HEK293T (cell line): ENCODE data around the gene BMPER.

ENCODE experiments used
- CTCF ChIA-PET: fragments of 350-600 bp; formaldehyde crosslinking; extraction: SDS; loops from one replicate; lab custom pipeline; 2021; ENCODE audit warnings: antibody characterized with exemption, inconsistent platforms; lab: Yijun Ruan, JAX
- POLR2A ChIA-PET: fragments of 350-600 bp; formaldehyde crosslinking; extraction: SDS; loops from one replicate; lab custom pipeline; 2020; ENCODE audit warnings: antibody characterized with exemption, inconsistent platforms; lab: Yijun Ruan, JAX
- DNase-seq: peaks from one replicate; pipeline ENCODE4 v3.0.0; 2012; ENCODE audit warnings: mixed read lengths; ENCODE audit errors: extremely low spot score
- ARNT ChIP-seq: fragments of 450-650 bp; IDR thresholded peaks from 2 replicates; pipeline ENCODE4 v1.6.1; 2017; ENCODE audit warnings: mild to moderate bottlenecking
- BHLHE40 ChIP-seq: fragments of 450-650 bp; IDR thresholded peaks from 2 replicates; pipeline ENCODE4 v1.6.1; 2016; ENCODE audit warnings: mild to moderate bottlenecking, moderate library complexity, borderline replicate concordance
- CTBP1 ChIP-seq: fragments of 450-650 bp; IDR thresholded peaks from 2 replicates; pipeline ENCODE4 v1.6.1; 2016; ENCODE audit warnings: borderline replicate concordance
- ELF4 ChIP-seq: fragments of 450-650 bp; IDR thresholded peaks from 2 replicates; pipeline ENCODE4 v1.6.1; 2017; ENCODE audit warnings: antibody characterized with exemption
- FOXA1 ChIP-seq: fragments of 450-650 bp; IDR thresholded peaks from 2 replicates; pipeline ENCODE4 v1.6.1; 2016; ENCODE audit warnings: mild to moderate bottlenecking
- FOXK2 ChIP-seq: fragments of 450-650 bp; IDR thresholded peaks from 2 replicates; pipeline ENCODE4 v1.6.1; 2016; ENCODE audit warnings: mild to moderate bottlenecking
- FOXM1 ChIP-seq: fragments of 450-650 bp; IDR thresholded peaks from 2 replicates; pipeline ENCODE4 v1.6.1; 2017; ENCODE audit warnings: mild to moderate bottlenecking, borderline replicate concordance
- HDGF ChIP-seq: fragments of 450-650 bp; IDR thresholded peaks from 2 replicates; pipeline ENCODE4 v1.6.1; 2017; ENCODE audit warnings: antibody characterized with exemption, borderline replicate concordance
- L3MBTL2 ChIP-seq: fragments of 450-650 bp; conservative IDR thresholded peaks from 2 replicates; pipeline ENCODE4 v1.6.1; 2016; ENCODE audit warnings: mild to moderate bottlenecking
- LEF1 ChIP-seq: fragments of 450-650 bp; IDR thresholded peaks from 2 replicates; pipeline ENCODE4 v1.6.1; 2017; ENCODE audit warnings: mild to moderate bottlenecking, borderline replicate concordance
- NFRKB ChIP-seq: fragments of 450-650 bp; IDR thresholded peaks from 2 replicates; pipeline ENCODE4 v1.6.1; 2016; ENCODE audit warnings: mild to moderate bottlenecking, moderate library complexity
- SP1 ChIP-seq: fragments of 450-650 bp; IDR thresholded peaks from 2 replicates; pipeline ENCODE4 v1.6.1; 2017
- SUZ12 ChIP-seq: fragments of 450-650 bp; IDR thresholded peaks from 2 replicates; pipeline ENCODE4 v1.6.1; 2016; ENCODE audit warnings: mild to moderate bottlenecking
- TARDBP ChIP-seq: fragments of 450-650 bp; IDR thresholded peaks from 2 replicates; pipeline ENCODE4 v1.6.1; 2016
- ZNF384 ChIP-seq: fragments of 450-650 bp; IDR thresholded peaks from 2 replicates; pipeline ENCODE4 v1.6.1; 2016
- TF ChIP-seq, protein P1 (sequence below): fragments of 450-650 bp; IDR thresholded peaks from 2 replicates; pipeline ENCODE4 v1.6.1; 2016

The BMPER gene

DNA sequence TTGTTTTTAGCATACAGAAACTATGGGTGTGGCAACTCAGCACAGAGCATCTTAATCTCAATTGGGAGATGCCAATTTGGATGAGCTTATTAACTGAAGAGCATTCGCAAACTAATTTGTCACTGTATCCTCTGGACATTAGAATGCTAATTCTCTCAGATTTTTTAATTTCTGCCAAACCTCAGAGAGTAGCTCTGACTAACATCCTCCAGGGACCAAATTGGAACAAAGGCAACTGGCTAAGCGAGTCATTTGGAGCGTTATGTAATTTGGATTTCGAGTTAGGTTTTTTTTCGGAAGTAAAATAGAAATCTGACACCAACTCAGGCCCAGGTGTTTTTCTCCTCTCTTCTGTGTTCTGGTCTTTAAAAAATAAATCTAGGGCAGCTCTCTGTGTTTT is 201.9 kb downstream of the BMPER start:
- ChIA-PET POLR2A (no interaction called here), CTCF (no interaction called here)
- DNase-seq = no peak
- TF ChIP-seq BHLHE40 (no peak), NFRKB (no peak)

DNA sequence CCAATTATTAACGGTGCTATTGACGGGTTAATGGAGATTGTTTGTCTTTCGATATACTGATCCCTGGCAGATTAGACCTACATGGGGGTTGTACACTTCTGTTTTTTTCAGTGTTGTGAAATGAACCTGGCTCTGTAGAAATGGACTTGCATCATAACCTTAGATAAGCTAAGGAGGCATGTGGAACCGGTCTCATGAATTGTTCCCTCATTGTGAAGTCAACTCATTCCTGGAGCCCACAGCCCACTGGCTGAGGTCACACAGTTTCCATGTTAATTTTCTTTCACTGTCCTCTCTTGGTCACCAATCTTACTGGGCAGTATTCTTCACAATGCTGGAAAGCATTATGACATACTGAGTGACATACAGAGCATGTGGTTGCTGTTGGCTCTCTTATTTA is 202.8 kb downstream of the BMPER start:
- TF ChIP-seq LEF1 = no peak
- no peak for TF ChIP-seq NFRKB
- no peak for TF ChIP-seq SUZ12
- TF ChIP-seq, protein P1, sequence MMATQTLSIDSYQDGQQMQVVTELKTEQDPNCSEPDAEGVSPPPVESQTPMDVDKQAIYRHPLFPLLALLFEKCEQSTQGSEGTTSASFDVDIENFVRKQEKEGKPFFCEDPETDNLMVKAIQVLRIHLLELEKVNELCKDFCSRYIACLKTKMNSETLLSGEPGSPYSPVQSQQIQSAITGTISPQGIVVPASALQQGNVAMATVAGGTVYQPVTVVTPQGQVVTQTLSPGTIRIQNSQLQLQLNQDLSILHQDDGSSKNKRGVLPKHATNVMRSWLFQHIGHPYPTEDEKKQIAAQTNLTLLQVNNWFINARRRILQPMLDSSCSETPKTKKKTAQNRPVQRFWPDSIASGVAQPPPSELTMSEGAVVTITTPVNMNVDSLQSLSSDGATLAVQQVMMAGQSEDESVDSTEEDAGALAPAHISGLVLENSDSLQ = no peak
- TF ChIP-seq HDGF = no peak
- no peak for TF ChIP-seq FOXM1
- no peak for TF ChIP-seq SP1
- TF ChIP-seq BHLHE40 = no peak
- TF ChIP-seq FOXA1 = no peak
- no peak for TF ChIP-seq ZNF384
- no peak for TF ChIP-seq ARNT
- TF ChIP-seq ELF4 = no peak
- no peak for TF ChIP-seq L3MBTL2
- no peak for DNase-seq
- POLR2A ChIA-PET = no interaction called here
- CTCF ChIA-PET = no interaction called here

DNA sequence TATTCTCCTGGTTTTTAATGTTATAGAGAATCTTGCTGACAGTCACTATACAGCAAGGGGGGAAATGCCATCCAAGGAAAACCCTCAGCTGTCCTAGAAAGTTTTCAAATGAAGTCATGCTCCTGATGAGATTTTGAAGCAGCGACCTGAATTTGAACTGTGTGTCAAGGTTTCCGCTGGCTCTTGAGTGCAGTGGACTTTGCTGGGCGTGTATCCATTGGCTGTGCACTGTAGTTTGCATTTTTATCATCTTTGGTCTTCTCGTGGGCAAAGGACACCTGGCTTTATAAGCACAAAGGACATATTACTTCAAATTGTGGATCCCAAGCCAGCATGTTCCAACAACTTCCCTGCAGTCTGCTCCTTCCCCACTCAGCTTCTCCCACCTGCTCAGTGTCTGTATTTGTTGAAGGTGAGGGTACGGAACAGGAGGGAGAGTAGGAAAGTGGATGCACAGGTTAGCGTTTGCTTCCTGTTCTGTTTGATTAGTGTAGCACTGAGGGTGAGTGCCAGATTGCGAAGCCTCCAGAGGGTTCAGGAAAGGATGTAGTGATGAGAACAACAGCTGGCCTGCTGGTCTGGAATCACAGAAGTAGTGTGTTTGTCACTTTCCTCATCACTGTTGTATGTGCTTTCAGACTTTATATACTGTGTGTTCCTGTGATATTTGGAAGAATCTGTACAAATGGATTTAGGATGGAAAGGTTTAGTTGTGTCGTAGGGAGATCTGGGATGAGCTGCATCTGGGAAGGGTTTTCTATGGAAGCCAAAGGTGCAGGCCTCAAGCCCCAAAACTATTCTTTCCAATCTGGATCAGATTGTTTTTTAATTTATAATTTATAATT is 204.8 kb downstream of the BMPER start:
- ChIA-PET POLR2A (no interaction called here), CTCF (interaction anchor here (1.0 kb wide), 1 partner anchor 128 kb away, joined by 3 read pairs; no protein-coding TSS in a partner anchor)
- DNase-seq = no peak
- no peak for TF ChIP-seq SP1
- no peak for TF ChIP-seq NFRKB
- TF ChIP-seq FOXA1 = no peak
- no peak for TF ChIP-seq ELF4
- TF ChIP-seq BHLHE40 = no peak
- no peak for TF ChIP-seq TARDBP
- no peak for TF ChIP-seq ZNF384
- no peak for TF ChIP-seq ARNT
- TF ChIP-seq CTBP1 = no peak
- no peak for TF ChIP-seq SUZ12
- TF ChIP-seq L3MBTL2 = no peak
- TF ChIP-seq FOXK2 = no peak
- TF ChIP-seq FOXM1 = no peak
- TF ChIP-seq, protein P1 = no peak

DNA sequence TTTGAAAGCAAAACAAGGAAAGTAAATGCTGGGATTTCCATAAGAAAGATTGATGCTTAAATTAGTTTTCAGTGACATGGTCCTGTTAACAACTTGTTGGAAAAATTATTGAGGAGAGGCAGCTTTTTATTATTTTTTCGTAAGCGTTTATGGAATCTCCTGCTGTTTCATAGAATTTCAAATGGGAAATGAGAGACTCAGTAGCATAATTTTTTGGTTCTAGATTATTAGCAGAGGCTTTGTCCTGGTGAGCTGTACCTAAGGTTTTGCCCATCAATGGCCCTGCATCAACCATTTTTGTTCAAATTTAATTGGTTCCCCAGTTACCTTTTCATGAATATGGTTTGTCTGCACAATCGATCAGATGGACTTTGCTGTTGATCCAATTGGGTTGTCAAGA is 205.7 kb downstream of the BMPER start:
- TF ChIP-seq, protein P1 = peak; percentile 37; the same call in 1 of the 2 replicates
- TF ChIP-seq CTBP1 = no peak
- no peak for DNase-seq
- ChIA-PET CTCF (no interaction called here), POLR2A (no interaction called here)

DNA sequence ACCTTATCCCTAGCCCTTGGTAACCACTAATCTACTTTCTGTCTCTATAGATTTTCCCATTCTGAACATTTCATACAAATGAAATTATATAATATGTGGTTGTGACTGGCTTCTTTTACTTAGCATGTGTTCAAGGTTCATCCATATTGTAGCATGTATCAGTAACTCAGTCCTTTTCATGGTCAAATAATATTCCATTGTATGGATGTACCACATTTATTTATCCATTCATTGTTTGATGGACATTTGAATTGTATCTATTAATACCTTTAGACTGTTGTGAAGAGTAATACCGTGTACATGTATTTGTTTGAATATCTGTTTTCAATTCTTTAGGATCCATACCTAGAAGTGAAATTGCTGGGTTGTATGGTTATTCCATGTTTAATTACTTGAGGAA is 210.2 kb downstream of the BMPER start:
- DNase-seq = no peak
- ChIA-PET CTCF (no interaction called here), POLR2A (no interaction called here)
- TF ChIP-seq FOXK2 (no peak), HDGF (no peak), BHLHE40 (no peak), CTBP1 (no peak), NFRKB (no peak), ARNT (no peak), TARDBP (no peak), ZNF384 (no peak), FOXA1 (no peak), FOXM1 (no peak), SUZ12 (no peak)
- TF ChIP-seq, protein P1 = no peak

DNA sequence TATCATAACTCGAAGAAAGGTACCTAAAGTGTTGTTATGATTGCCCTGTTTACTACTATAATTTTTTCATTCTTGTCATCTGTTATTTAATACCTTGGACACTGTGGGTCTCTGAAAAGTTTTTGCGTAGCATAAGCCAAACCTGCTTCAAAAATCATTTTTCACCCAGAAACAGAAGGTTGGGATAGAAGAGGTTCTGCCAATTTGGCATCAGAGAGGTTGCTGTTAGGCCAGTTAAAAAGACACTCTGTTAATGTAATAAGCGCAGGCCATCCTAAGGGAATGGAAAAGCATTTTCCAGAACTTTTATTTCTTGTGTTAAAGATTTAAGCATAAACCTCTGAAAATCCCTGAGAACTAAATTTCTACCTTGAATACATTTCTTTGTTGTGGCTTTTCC is 212.2 kb downstream of the BMPER start:
- ChIA-PET CTCF (no interaction called here), POLR2A (no interaction called here)
- TF ChIP-seq SP1 (no peak), TARDBP (no peak)
- no peak for DNase-seq
